Activated T-cell treated with anti-CD3 and anti-CD28 coated beads, Interleukin-2, amount 50 U/mL, for 72 hours (primary cell): ENCODE data around the gene ZNF76. TPM values are rescaled to one million over a fixed set of nuclear protein-coding genes. Genes with fewer than 3 reads are reported as not detected.
"Not testable (repeated sequence)": the region's sequence is repeated elsewhere in the genome, so short reads cannot be mapped to it uniquely, and the experiment has no call there.

Source experiments
- ATAC-seq, 2 donors: fragments of 150-1000 bp; cut with Tn5 transposase; replicated peaks in 1 of 2; 2 replicates each; pipeline ENCODE4 v1.10.0; 2021; ENCODE audit warnings: moderate library complexity in 2 of 2, mild to moderate bottlenecking in 1 of 2
- DNase-seq, 2 donors: peaks; one replicate each; pipeline ENCODE4 v3.0.0; 2021 to 2022; ENCODE audit warnings: mixed read lengths in 1 of 2
- H3K27ac Mint-ChIP-seq: one replicate; pipeline ENCODE4 v1.8.0; 2022; ENCODE audit warnings: mild to moderate bottlenecking, moderate library complexity, mixed read lengths
- H3K27me3 Mint-ChIP-seq: one replicate; pipeline ENCODE4 v1.8.0; 2022; ENCODE audit warnings: low read depth, mixed read lengths
- H3K36me3 Mint-ChIP-seq, 2 donors: one replicate each; pipeline ENCODE4 v1.8.0; 2022; ENCODE audit warnings: mixed read lengths in 2 of 2, mild to moderate bottlenecking in 1 of 2; ENCODE audit not compliant: insufficient read depth in 2 of 2
- H3K4me1 Mint-ChIP-seq: one replicate; pipeline ENCODE4 v1.8.0; 2022; ENCODE audit warnings: low read depth, mixed read lengths
- H3K4me3 Mint-ChIP-seq, 2 donors: one replicate each; pipeline ENCODE4 v1.8.0; 2022; ENCODE audit warnings: mild to moderate bottlenecking in 2 of 2, mixed read lengths in 2 of 2, moderate library complexity in 2 of 2
- H3K9me3 Mint-ChIP-seq, 2 donors: one replicate each; pipeline ENCODE4 v1.8.0; 2022; ENCODE audit warnings: mixed read lengths in 2 of 2
- total RNA-seq, 2 donors: library from RNA; stranded (reverse); gene quantifications; one replicate each; pipeline ENCODE4 v1.2.3, GENCODE V29; 2022

Gene ZNF76
- total RNA-seq, 2 donors from 2014 or later = 52.1 to 55.9 TPM

DNA sequence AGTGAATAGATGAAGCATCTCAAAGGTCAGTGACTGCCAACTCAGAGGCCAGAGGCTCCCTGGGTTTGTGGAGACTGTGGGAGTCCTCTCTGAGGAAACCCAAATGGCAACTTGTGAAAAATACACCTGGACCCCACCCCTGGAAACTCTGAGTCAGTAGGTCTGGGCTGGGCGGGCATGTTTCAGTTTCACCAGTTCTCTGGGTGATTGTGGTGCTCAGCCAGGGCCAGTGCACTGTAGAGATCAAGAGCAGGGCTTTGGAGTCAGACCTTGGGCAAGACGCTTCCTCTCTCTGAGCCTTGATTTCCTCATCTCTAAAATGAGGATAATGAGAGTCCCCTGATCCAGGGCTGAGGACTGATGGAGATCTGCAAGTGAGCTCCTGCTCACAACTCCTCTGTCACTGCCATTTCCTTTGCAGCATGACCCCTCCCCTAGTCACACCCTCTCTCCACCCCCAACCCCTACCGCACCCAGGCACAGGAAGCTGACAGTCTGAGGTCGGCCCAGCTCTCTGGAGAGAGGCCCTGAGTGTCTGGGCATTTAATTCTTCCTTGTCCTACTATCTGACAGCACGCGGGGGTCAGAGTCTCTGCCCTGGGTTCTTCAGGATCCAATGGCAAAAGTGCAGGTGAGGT lies 43.2 kb downstream of the ZNF76 start:
- Mint-ChIP-seq H3K36me3 (peaks cover 5 to 12% of the 10 kb centered on the region in 2 donors), H3K27me3 (no peaks in the 10 kb centered on the region), H3K4me3 (peak overlapping the region; percentile 93 to 95), H3K4me1 (peaks cover 76% of the 10 kb centered on the region), H3K9me3 (no peaks in the 10 kb centered on the region), H3K27ac (peak overlapping the region; percentile 78)
- ATAC-seq = peak; percentile 85 to 86
- peak; percentile 91 to 93 for DNase-seq

DNA sequence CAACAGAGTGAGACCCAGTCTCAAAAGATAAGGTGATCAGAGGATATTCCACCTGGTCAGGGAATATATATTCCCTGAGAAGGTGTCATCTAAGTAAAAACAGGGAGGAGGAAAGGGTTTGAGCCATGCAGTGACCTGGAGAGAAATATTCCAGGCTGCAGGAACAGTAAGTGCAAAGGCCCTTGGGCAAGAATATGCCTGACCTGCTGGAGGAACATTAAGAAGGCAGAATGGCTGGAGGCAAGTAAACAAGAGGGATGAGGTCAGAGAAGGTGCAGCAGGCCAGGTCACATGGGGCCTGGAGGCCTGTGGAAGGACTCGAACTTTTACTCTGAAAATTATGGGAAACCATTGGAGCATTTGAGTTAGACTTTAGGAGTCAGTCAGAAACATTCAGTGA lies 44.8 kb downstream of the ZNF76 start:
- ATAC-seq (no peak), DNase-seq (no peak)
- no peaks in the 10 kb centered on the region for H3K27me3 Mint-ChIP-seq
- peaks cover 82% of the 10 kb centered on the region for H3K4me1 Mint-ChIP-seq
- no peaks in the 10 kb centered on the region for H3K9me3 Mint-ChIP-seq
- H3K27ac Mint-ChIP-seq = peak overlapping the region; percentile 78
- peaks cover 6 to 16% of the 10 kb centered on the region in 2 donors for H3K36me3 Mint-ChIP-seq
- H3K4me3 Mint-ChIP-seq = peak overlapping the region; percentile 93 to 95

DNA sequence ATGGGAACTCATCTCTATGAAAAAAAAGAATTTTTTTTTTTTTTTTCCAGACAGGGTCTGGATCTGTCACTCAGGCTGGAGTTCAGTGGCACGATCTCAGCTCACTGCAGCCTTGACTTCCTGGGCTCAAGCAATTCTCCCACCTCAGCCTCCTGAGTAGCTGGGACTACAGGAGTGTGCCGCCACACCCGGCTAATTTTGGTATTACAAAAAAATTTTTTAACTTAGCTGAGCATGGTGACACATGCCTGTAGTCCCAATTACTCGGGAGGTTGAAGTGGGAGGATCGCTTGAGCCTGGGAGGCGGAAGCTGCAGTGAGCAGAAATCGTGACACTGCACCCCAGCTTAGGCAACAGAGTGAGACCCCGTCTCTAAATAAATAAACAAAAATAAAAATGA lies 45.6 kb downstream of the ZNF76 start:
- peaks cover 82% of the 10 kb centered on the region for H3K4me1 Mint-ChIP-seq
- DNase-seq (peak in 1 of 2 donors; percentile 18), ATAC-seq (no peak)
- no peak overlapping the region for H3K27ac Mint-ChIP-seq
- H3K36me3 Mint-ChIP-seq = peaks cover 5 to 20% of the 10 kb centered on the region in 2 donors
- no peaks in the 10 kb centered on the region for H3K9me3 Mint-ChIP-seq
- H3K4me3 Mint-ChIP-seq = no peak overlapping the region
- no peaks in the 10 kb centered on the region for H3K27me3 Mint-ChIP-seq

DNA sequence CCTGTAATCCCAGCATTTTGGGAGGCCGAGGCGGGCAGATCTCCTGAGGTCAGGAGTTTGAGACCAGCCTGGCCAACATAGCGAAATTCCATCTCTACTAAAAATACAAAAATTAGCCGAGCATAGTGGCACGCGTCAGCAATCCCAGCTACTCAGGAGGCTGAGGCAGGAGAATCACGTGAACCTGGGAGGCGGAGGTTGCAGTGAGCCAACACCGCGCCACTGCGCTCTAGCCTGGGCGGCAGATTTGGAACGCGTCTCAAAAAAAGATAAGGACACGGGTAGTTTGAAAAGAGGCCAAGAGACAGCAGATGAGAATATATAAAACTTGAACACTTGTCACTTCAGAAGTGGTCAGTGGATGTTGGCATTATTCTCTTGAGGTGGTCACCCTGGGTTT lies 47.6 kb downstream of the ZNF76 start:
- Mint-ChIP-seq H3K4me1 (peaks cover 82% of the 10 kb centered on the region), H3K36me3 (peaks cover 5 to 20% of the 10 kb centered on the region in 2 donors)
- not testable (repeated sequence) for H3K27me3 Mint-ChIP-seq, DNase-seq, ATAC-seq, H3K9me3 Mint-ChIP-seq, H3K4me3 Mint-ChIP-seq, H3K27ac Mint-ChIP-seq

DNA sequence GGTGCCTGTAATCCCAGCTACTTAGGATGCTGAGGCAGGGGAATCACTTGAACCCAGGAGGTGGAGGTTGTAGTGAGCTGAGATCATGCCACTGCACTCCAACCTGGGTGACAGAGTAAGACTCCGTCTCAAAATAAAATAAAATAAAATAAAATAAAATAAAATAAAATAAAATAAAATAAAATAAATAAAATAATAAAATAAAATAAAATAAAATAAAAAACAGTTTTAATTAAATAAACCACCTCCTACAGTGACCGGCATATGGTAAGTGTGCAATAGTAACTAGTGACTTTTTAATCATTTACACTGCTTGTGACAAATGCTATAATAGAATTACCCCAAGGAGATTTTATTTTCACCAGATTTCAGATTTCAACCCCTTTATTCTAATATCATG lies 49.0 kb downstream of the ZNF76 start:
- Mint-ChIP-seq H3K4me1 (peaks cover 81% of the 10 kb centered on the region), H3K36me3 (peaks cover 6 to 19% of the 10 kb centered on the region in 2 donors)
- DNase-seq, H3K27ac Mint-ChIP-seq, H3K27me3 Mint-ChIP-seq, ATAC-seq, H3K9me3 Mint-ChIP-seq, H3K4me3 Mint-ChIP-seq: not testable (repeated sequence)

DNA sequence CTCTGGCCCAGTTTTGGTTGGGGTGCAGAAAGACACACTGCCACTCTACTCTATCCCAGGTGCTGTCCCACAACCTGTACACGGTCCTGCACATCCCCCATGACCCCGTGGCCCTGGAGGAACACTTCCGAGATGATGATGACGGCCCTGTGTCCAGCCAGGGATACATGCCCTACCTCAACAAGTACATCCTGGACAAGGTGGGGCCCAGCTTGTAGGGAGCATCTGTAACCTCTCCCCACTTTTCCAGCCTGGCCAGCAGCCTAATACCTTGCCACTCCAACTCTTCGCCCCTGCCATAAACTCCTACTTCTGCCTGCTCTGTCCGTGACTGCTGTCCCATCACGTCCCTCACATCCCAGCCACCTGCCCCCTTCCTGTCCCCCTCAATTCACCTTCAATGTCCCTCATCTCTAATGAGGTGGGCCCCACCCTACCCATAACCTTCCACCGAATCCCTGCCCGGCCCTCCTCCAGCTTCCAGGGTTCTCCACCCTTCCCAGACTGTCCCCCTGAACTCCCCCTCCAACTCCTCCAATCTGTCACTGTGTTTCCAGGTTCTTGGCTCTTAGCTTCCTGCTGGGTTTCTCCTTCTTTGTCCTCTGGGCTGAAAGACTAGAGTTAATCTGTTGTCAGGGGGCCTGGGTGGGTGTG lies 50.2 kb downstream of the ZNF76 start:
- H3K27me3 Mint-ChIP-seq = no peaks in the 10 kb centered on the region
- peak overlapping the region; percentile 75 to 78 for H3K4me3 Mint-ChIP-seq
- no peaks in the 10 kb centered on the region for H3K9me3 Mint-ChIP-seq
- no peak for ATAC-seq
- DNase-seq = no peak
- peaks cover 4 to 19% of the 10 kb centered on the region in 2 donors for H3K36me3 Mint-ChIP-seq
- peaks cover 81% of the 10 kb centered on the region for H3K4me1 Mint-ChIP-seq
- H3K27ac Mint-ChIP-seq = peak overlapping the region; percentile 94

DNA sequence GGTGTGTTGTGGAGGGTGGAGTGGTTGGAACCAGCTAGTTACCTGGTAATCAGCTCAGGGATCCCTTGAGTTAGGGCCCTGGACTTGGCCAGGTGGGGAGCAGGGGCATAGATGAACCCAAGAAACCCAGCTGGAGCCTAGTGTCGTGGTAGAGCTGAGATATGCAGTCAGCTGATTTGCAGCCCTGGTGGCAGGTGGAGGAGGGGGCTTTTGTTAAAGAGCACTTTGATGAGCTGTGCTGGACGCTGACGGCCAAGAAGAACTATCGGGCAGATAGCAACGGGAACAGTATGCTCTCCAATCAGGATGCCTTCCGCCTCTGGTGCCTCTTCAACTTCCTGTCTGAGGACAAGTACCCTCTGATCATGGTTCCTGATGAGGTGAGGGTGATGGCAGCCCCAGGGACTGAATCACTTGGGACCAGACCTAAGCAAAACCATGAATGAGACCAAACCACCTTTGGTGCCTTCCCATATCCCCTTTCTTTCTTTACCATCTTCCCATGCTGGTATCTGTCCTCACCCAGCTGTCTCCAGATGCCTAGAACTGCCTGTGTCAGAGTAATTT lies 50.8 kb downstream of the ZNF76 start:
- H3K4me1 Mint-ChIP-seq = peaks cover 86% of the 10 kb centered on the region
- ATAC-seq = peak; percentile 58 to 69
- H3K4me3 Mint-ChIP-seq = peak overlapping the region; percentile 75 to 78
- no peaks in the 10 kb centered on the region for H3K27me3 Mint-ChIP-seq
- DNase-seq = peak in 1 of 2 donors; percentile 26
- peak overlapping the region; percentile 94 for H3K27ac Mint-ChIP-seq
- H3K9me3 Mint-ChIP-seq = no peaks in the 10 kb centered on the region
- peaks cover 4 to 24% of the 10 kb centered on the region in 2 donors for H3K36me3 Mint-ChIP-seq

DNA sequence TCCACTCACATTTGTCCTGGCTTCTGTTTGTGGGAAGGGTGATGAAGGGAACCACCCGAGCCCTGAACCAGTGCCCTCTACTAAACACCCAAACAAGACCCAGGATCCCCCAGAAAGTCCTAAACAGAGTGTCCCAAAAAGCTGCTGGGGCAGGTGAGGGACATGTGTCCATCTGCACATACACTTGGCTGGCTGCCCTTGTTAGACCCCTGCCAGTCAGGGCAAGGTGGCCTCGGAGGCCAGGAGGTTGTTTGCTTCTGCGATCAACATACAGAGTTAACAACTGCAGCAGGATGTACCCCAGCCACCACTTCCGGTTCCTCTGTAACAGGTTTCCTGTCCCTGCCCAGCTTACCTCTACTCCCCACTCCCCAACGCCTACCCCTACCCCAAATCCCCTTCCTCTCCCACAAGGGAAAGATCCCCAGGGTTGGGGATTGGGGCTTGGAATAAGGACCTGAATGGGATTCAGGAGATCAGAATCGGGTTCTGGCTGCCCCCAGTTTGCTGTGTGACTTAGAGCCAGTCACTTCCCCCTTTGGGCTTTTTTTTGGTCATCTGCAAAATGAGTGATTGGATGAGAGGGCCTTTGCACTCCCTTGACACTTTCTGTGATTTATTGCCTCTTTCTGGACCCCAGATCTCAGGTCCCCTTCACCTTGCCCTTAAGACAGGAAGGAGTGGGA lies 52.0 kb downstream of the ZNF76 start:
- Mint-ChIP-seq H3K27me3 (no peaks in the 10 kb centered on the region), H3K36me3 (peaks cover 8 to 29% of the 10 kb centered on the region in 2 donors), H3K4me3 (peak overlapping the region; percentile 75 to 78), H3K4me1 (peaks cover 88% of the 10 kb centered on the region), H3K27ac (peak overlapping the region; percentile 94), H3K9me3 (no peaks in the 10 kb centered on the region)
- ATAC-seq (peak; percentile 78 to 86), DNase-seq (peak; percentile 54 to 61)

DNA sequence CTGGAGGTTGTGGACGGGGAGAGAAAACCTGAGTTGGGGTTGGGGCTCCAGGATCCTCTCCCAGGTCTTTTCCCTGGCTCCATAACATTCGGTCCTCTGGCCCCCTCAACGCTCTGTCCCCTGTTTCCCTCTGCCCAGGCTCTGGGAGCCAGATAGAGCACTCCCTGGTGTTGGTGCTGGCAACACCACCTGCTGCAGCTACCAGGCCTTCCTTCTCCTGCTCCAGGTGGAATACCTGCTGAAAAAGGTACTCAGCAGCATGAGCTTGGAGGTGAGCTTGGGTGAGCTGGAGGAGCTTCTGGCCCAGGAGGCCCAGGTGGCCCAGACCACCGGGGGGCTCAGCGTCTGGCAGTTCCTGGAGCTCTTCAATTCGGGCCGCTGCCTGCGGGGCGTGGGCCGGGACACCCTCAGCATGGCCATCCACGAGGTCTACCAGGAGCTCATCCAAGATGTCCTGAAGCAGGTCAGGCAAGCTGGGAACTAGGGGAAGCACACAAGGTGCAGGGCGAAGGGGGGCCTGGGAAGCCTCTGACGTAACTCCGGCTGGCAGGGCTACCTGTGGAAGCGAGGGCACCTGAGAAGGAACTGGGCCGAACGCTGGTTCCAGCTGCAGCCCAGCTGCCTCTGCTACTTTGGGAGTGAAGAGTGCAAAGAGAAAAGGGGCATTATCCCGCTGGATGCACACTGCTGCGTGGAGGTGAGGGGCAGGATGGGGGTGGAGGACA lies 52.7 kb downstream of the ZNF76 start:
- H3K4me3 Mint-ChIP-seq = peak overlapping the region; percentile 75 to 78
- H3K9me3 Mint-ChIP-seq = no peaks in the 10 kb centered on the region
- no peaks in the 10 kb centered on the region for H3K27me3 Mint-ChIP-seq
- H3K27ac Mint-ChIP-seq = peak overlapping the region; percentile 94
- DNase-seq (no peak), ATAC-seq (no peak)
- peaks cover 10 to 37% of the 10 kb centered on the region in 2 donors for H3K36me3 Mint-ChIP-seq
- H3K4me1 Mint-ChIP-seq = peaks cover 86% of the 10 kb centered on the region

DNA sequence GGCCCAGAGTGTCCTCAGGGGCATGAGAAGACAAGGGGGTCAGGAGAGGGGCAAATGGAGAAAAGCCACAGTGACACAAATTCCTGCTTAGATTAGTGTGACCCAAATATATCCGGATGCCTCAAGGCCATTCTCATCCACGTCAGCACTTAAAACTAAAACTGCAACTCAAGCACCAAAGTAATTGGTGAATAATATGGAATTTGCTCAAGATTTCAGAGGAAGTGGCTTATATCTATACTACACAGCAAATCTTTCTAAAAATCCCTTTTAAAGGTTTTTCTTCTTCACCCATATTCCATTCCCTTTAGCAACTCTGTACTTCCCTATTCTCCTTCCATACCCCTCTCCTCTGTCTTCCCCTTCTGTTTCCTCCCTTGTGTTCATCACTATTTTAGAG lies 53.3 kb downstream of the ZNF76 start:
- Mint-ChIP-seq H3K27ac (peak overlapping the region; percentile 94), H3K36me3 (peaks cover 12 to 41% of the 10 kb centered on the region in 2 donors), H3K27me3 (no peaks in the 10 kb centered on the region), H3K4me1 (peaks cover 80% of the 10 kb centered on the region), H3K4me3 (peak overlapping the region; percentile 75 to 78), H3K9me3 (no peaks in the 10 kb centered on the region)
- DNase-seq (no peak), ATAC-seq (no peak)

DNA sequence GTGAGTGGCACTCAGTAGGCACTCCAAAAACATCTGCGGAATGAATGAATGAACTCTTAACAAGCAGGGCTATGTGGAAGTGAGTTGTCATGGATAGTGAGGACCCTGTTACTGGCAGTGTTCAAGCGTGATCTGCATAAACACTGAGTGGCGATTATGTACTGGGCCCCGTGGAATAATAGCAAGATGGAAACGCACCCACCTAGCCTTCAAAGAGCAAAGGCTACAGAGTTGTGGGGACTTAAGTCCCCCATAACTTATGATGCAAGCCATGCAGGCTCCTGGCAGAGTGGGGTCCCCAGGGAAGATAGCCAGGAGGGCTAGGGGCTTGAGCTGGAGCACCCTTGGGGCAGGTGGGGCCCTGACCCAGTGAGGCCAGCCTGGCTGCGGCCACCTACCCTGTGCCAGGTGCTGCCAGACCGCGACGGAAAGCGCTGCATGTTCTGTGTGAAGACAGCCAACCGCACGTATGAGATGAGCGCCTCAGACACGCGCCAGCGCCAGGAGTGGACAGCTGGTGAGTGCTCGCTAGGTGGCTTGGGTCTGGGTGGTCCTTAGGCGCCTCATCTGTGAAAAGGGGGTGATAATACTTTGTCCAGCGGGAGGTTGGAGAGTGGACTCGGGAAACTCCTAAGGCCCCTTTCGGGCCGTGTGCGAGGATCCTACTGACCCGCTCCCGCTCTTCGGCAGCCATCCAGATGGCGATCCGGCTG lies 58.1 kb downstream of the ZNF76 start:
- DNase-seq (no peak), ATAC-seq (no peak)
- Mint-ChIP-seq H3K27me3 (no peaks in the 10 kb centered on the region), H3K27ac (peak overlapping the region; percentile 1), H3K9me3 (no peaks in the 10 kb centered on the region), H3K4me3 (no peak overlapping the region), H3K36me3 (peaks cover 20 to 56% of the 10 kb centered on the region in 2 donors), H3K4me1 (peaks cover 40% of the 10 kb centered on the region)
